Central memory CD4-positive, alpha-beta T cell (primary cell): ENCODE data around the gene CSK.

Experiments
- DNase-seq: peaks from one replicate; pipeline ENCODE4 v3.0.0; 2022

CSK gene

GRCh38 chr15:74788042-74788682 lies 6.3 kb downstream of the CSK start:
- DNase-seq, result no peak

GRCh38 chr15:74788683-74789151 lies 6.8 kb downstream of the CSK start:
- DNase-seq, result peak; percentile 70

- no peak for DNase-seq
Measured at GRCh38 chr15:74789171-74789631, 7.3 kb downstream of the CSK start.

GRCh38 chr15:74789741-74790079 lies 7.8 kb downstream of the CSK start:
- DNase-seq, result no peak

GRCh38 chr15:74790080-74790916 lies 8.4 kb downstream of the CSK start:
- no peak for DNase-seq

- DNase-seq, result no peak
Measured at GRCh38 chr15:74791007-74791406, 9.1 kb downstream of the CSK start.

- no peak for DNase-seq
Measured at GRCh38 chr15:74791667-74792066, 9.8 kb downstream of the CSK start.

- DNase-seq, result no peak
Measured at GRCh38 chr15:74792227-74793016, 10.5 kb downstream of the CSK start.

GRCh38 chr15:74793135-74794028 lies 11.5 kb downstream of the CSK start:
- DNase-seq, result peak; percentile 73

- DNase-seq, result no peak
Measured at GRCh38 chr15:74794248-74794969, 12.5 kb downstream of the CSK start.

- DNase-seq, result no peak
Measured at GRCh38 chr15:74794970-74795349, 13.1 kb downstream of the CSK start.

- no peak for DNase-seq
Measured at GRCh38 chr15:74795966-74796625, 14.2 kb downstream of the CSK start.

- no peak for DNase-seq
Measured at GRCh38 chr15:74798388-74799254, 16.7 kb downstream of the CSK start.

- no peak for DNase-seq
Measured at GRCh38 chr15:74799255-74799855, 17.5 kb downstream of the CSK start.

- peak; percentile 84 for DNase-seq
Measured at GRCh38 chr15:74799856-74800558, 18.1 kb downstream of the CSK start.

- no peak for DNase-seq
Measured at GRCh38 chr15:74800559-74801094, 18.7 kb downstream of the CSK start.

- no peak for DNase-seq
Measured at GRCh38 chr15:74801311-74801997, 19.6 kb downstream of the CSK start.

- DNase-seq, result no peak
Measured at GRCh38 chr15:74802290-74802689, 20.4 kb downstream of the CSK start.
